ENCODE measurements around the gene ESX1.

DNA sequence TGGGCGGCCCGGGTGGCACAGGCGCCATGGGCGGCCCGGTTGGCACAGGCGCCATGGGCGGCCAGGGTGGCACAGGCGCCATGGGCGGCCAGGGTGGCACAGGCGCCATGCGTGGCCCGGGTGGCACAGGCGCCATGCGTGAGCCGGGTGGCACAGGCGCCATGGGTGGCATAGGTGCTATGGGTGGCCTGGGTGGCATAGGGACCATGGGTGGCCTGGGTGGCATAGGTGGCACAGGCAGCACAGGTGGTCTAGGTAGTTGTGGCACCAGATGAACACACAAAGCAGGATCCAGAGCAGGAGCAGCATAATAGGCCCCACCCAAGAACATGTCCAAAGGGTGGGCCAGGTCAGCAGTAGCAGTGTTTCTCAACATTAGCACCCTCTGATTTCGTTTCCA, 4.3 kb downstream of the ESX1 start:
- TF ChIP-seq, protein P1, sequence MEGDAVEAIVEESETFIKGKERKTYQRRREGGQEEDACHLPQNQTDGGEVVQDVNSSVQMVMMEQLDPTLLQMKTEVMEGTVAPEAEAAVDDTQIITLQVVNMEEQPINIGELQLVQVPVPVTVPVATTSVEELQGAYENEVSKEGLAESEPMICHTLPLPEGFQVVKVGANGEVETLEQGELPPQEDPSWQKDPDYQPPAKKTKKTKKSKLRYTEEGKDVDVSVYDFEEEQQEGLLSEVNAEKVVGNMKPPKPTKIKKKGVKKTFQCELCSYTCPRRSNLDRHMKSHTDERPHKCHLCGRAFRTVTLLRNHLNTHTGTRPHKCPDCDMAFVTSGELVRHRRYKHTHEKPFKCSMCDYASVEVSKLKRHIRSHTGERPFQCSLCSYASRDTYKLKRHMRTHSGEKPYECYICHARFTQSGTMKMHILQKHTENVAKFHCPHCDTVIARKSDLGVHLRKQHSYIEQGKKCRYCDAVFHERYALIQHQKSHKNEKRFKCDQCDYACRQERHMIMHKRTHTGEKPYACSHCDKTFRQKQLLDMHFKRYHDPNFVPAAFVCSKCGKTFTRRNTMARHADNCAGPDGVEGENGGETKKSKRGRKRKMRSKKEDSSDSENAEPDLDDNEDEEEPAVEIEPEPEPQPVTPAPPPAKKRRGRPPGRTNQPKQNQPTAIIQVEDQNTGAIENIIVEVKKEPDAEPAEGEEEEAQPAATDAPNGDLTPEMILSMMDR (IDR thresholded peaks at IDR 0.05), result no peak
- TF ChIP-seq POLR2AphosphoS5 (IDR thresholded peaks at IDR 0.05; ENCODE audit: low read depth, low read length), result no peak
- no peak for TF ChIP-seq SIN3A (IDR thresholded peaks at IDR 0.05; ENCODE audit: borderline replicate concordance, insufficient read depth, low read depth, low read length)
- TF ChIP-seq TCF7L2 (IDR thresholded peaks at IDR 0.05; ENCODE audit: low read depth, low read length), result no peak

Measured in Panc1 (cell line).